ENCODE results near the gene UBALD1.

UBALD1 gene

GRCh38 chr16:4603624-4604170 is 11.0 kb downstream of the UBALD1 start:
- no peak for TF ChIP-seq ZNF274 (IDR thresholded peaks at IDR 0.05; ENCODE audit: low read depth, low read length)
- no peak overlapping the region for H3K4me3 ChIP-seq (ENCODE audit: low read length)

DNA sequence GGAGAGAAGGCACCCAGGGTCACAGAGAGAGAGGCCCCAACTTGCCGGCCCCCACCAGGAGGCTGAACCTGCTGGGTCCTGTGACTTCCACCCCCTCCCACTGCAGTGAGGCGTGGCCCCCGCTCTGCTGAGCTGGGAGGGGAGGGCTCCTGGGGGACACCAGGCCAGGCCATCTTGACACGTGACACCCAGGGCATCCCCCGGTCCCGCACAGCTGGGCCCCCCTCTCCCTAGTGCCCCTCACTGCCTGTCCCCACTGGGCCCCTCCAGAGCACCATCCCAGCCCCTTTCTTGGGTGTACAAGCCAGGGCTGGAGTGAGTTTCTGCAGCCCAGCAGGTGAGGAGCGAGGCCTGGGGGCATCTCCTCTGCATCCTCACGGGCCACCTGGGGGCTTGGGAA is 12.4 kb downstream of the UBALD1 start:
- no peak for TF ChIP-seq ZNF274 (IDR thresholded peaks at IDR 0.05; ENCODE audit: low read depth, low read length)
- no peak overlapping the region for H3K4me3 ChIP-seq (ENCODE audit: low read length)

- TF ChIP-seq ZNF274 (IDR thresholded peaks at IDR 0.05; ENCODE audit: low read depth, low read length) = no peak
- no peak overlapping the region for H3K4me3 ChIP-seq (ENCODE audit: low read length)
These were observed 12.9 kb downstream of the UBALD1 start for GRCh38 chr16:4601864-4602186.

- no peak for TF ChIP-seq ZNF274 (IDR thresholded peaks at IDR 0.05; ENCODE audit: low read depth, low read length)
- H3K4me3 ChIP-seq (ENCODE audit: low read length) = no peak overlapping the region
These were observed 13.4 kb downstream of the UBALD1 start for GRCh38 chr16:4601036-4601863.

DNA sequence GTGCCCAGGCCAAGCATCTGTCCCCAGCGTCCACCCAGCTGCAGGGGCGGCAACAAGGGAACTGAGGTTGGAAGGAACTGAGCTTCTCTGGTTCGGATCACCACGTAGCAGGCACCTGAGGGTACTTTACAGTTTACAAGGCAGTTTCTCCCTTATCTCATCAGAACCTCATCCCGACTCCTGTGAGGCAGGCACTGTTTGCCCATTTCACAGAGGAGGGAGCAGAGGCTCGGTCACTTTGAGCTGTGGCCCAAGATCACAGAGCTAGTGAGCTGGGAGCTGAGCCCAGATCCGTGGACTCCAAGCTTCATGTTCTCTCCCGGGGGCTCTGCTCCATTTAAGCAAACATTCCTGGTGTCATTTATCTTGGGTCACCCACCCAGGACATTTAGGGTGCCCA is 15.1 kb downstream of the UBALD1 start:
- TF ChIP-seq ZNF274 (IDR thresholded peaks at IDR 0.05; ENCODE audit: low read depth, low read length) = no peak
- H3K4me3 ChIP-seq (ENCODE audit: low read length) = no peak overlapping the region

DNA sequence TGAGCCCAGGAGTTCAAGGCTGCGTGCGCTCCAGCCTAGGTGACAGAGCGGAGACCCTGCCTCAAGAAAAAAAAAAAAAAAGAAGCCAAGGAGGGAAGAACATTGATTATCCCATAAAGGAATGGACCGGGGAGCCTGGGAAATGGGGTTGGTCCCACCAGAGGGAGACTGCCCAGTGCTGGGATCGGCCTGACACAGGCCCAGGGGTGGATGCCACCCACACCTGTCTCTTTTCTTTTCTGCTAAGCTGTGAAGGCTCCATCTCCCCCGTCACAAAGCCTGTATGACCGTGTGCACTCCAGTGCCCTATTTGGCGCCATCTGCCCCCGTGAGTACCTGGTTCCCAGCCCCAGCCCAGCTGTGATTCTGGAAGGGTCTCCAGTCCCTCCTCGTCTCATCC is 15.7 kb downstream of the UBALD1 start:
- no peak for TF ChIP-seq ZNF274 (IDR thresholded peaks at IDR 0.05; ENCODE audit: low read depth, low read length)
- no peak overlapping the region for H3K4me3 ChIP-seq (ENCODE audit: low read length)

DNA sequence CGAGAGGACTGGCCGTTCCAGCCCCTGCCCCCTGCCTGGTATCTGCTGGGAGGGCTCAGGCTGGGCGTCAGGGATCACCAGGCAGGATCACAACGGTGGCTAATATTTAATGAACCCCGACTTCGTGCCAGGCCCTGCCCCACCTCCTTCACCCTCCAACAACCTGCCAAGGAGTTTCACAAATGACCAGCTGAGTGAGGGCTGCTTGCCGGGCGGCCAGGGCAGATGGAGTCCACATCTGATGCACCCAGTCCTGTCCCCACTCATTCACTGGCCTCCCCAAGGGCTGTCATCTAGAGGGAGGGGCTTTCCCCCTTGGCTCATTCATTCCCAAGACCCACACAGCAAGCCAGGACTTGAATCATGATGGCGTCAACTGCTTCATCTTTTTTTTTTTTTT is 17.5 kb downstream of the UBALD1 start:
- no peak for TF ChIP-seq ZNF274 (IDR thresholded peaks at IDR 0.05; ENCODE audit: low read depth, low read length)
- no peak overlapping the region for H3K4me3 ChIP-seq (ENCODE audit: low read length)

DNA sequence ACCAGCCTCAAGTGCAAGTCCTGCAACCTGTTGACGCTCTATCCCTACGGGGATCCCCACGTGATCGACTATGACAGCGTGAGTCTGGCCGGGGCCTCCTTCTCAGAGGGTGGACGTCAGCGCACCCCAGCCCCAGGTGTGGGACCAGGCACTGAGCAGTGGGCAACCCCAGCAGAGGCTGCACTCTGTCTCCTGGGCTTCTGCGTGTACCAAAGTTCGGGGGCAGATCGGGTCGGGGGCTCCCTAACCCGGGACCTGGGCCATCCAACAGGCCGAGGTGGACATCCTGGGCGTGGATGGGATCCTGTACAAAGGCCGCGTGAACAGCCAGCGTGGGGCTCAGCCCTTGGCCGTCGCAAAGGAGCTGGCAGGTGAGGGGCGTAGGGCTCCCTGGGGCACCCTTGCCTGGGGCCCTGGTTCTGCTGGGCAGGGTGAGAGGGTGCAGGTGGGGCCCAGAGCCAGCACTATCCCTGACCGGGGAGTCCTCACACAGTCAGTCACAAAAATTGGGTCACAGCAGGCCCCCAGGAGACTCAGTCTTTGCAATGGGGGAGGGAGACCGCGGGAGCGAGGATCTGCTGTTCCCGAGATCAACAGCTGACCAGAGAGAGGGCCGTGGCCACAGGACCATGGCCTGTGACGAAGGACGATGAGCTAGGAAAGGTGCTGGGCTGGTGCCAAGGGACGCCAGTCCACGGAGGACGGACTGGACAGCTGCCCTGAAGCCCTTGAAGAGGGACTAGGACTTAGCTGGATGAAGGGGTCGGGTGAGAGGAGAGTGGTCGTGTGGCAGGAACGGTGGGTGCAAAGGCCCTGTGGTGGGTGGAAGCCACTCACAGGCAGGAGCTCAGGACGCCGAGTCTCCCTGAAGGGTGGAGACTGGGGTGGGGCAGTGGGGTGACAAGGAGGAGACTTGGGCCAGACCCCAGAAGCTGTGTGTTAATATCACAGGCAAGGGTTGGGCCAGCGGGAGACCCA is 20.0 kb downstream of the UBALD1 start:
- H3K4me3 ChIP-seq (ENCODE audit: low read length) = no peak overlapping the region
- no peak for TF ChIP-seq ZNF274 (IDR thresholded peaks at IDR 0.05; ENCODE audit: low read depth, low read length)

- TF ChIP-seq ZNF274 (IDR thresholded peaks at IDR 0.05; ENCODE audit: low read depth, low read length) = no peak
- H3K4me3 ChIP-seq (ENCODE audit: low read length) = no peak overlapping the region
These were observed 21.6 kb downstream of the UBALD1 start for GRCh38 chr16:4593086-4593485.

DNA sequence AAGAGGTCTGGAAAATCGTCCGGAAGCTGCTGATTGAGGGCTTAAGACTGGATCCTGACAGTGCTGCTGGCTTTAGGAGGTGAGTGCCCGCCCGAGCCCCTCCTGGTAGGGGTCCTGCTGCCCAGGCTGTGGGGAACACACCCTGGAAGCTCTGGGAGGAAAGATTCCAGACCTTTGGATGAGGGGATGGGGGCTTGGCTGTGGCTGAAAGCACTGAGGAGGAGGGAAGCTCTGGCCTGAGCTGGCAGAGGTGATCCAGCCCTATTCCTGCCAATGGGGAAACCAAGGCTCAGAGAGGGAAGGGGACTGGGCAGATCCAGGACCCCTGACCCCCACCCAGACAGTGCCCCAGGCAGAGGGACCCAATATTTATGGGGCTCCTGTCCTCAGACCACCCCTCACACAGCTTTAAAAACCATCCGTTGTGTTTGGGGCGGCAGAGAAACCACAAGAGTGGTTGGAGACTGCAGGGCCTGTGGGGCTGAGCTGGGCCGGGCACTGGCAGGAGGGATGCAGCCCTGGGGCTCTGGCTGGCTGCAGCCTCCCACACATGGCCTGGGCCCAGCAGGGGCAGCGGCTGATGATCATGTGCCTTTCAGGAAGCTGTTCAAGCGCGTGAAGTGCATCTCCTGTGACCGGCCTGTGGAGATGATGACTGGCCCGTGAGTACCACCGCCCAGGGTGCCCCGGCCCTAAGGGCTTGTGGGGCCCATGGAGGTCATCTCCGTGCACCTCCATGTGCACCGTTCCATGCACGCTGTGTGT is 22.8 kb downstream of the UBALD1 start:
- H3K4me3 ChIP-seq (ENCODE audit: low read length) = no peak overlapping the region
- TF ChIP-seq ZNF274 (IDR thresholded peaks at IDR 0.05; ENCODE audit: low read depth, low read length) = no peak

DNA sequence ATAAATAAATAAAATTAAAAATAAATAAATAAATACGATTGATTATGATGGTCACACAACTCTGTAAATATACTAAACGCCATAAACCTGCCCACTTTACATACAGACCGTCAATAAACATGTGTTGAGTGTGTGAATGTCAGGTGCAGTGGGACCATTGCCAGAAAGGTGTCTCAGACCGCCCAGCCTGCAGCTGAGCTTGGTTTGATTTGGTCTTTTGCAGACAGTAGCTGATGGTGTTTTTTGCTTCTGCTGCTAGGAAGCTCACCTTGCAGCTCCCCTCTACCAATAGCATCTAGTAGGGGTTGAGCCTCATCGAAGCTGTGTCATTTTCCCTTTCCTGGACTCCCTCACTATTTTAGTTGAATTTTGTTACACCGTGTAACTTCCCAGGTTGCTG is 23.5 kb downstream of the UBALD1 start:
- no peak for TF ChIP-seq ZNF274 (IDR thresholded peaks at IDR 0.05; ENCODE audit: low read depth, low read length)
- H3K4me3 ChIP-seq (ENCODE audit: low read length) = no peak overlapping the region

GRCh38 chr16:4588961-4589360 is 25.7 kb downstream of the UBALD1 start:
- no peak overlapping the region for H3K4me3 ChIP-seq (ENCODE audit: low read length)
- no peak for TF ChIP-seq ZNF274 (IDR thresholded peaks at IDR 0.05; ENCODE audit: low read depth, low read length)

GRCh38 chr16:4588386-4588785 is 26.3 kb downstream of the UBALD1 start:
- H3K4me3 ChIP-seq (ENCODE audit: low read length) = no peak overlapping the region
- TF ChIP-seq ZNF274 (IDR thresholded peaks at IDR 0.05; ENCODE audit: low read depth, low read length) = no peak

- TF ChIP-seq ZNF274 (IDR thresholded peaks at IDR 0.05; ENCODE audit: low read depth, low read length) = no peak
- no peak overlapping the region for H3K4me3 ChIP-seq (ENCODE audit: low read length)
These were observed 28.4 kb downstream of the UBALD1 start for GRCh38 chr16:4586291-4586690.
